ENCODE data around the gene BTG2.
"Not testable (repeated sequence)": the region's sequence is repeated elsewhere in the genome, so short reads cannot be mapped to it uniquely, and the experiment has no call there.

- not testable (repeated sequence) for TF ChIP-seq CTCF, POLR2A (IDR thresholded peaks at IDR 0.05)
These were observed 8.9 kb downstream of the BTG2 start for GRCh38 chr1:203314025-203314759.
